AG09309 (cell line): ENCODE data around the gene FAM180B.
"Not testable (repeated sequence)": the region's sequence is repeated elsewhere in the genome, so short reads cannot be mapped to it uniquely, and the experiment has no call there.

Source experiments
- DNase-seq: peaks from one replicate; pipeline ENCODE4 v3.0.0-alpha.2; 2010; ENCODE audit warnings: low read depth
- H3K4me3 ChIP-seq: 2 replicates; pipeline ENCODE4 v1.5.1; 2011; ENCODE audit warnings: mild to moderate bottlenecking, low read depth, low read length, moderate library complexity; ENCODE audit not compliant: control insufficient read depth
- TF ChIP-seq, protein P1 (sequence below): IDR thresholded peaks from 2 replicates; pipeline ENCODE4 v1.5.1; 2011; ENCODE audit warnings: mild to moderate bottlenecking, low read depth, low read length, inconsistent platforms; ENCODE audit not compliant: insufficient read depth, control insufficient read depth; ENCODE audit errors: missing control alignments

FAM180B gene

DNA sequence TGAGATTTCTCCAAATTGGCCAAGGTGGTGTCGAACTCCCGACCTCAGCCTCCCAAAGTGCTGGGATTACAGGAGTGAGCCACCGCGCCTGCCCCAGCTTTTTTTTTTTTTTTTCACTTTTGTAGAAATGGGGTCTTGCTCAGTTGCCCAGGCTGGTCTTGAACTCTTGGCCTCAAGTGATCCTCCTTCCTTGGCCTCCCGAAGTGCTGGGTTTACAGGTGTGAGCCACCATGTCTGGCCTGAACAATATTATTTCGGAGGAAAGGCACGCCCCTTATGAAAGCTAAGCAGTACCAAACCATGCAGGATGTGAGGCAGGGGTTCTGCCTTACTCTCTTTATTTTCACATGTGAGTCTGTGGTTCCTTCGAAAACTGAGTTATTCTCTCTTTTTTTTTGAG is 39.8 kb downstream of the FAM180B start:
- DNase-seq = no peak
- H3K4me3 ChIP-seq = no peak overlapping the region
- TF ChIP-seq, protein P1, sequence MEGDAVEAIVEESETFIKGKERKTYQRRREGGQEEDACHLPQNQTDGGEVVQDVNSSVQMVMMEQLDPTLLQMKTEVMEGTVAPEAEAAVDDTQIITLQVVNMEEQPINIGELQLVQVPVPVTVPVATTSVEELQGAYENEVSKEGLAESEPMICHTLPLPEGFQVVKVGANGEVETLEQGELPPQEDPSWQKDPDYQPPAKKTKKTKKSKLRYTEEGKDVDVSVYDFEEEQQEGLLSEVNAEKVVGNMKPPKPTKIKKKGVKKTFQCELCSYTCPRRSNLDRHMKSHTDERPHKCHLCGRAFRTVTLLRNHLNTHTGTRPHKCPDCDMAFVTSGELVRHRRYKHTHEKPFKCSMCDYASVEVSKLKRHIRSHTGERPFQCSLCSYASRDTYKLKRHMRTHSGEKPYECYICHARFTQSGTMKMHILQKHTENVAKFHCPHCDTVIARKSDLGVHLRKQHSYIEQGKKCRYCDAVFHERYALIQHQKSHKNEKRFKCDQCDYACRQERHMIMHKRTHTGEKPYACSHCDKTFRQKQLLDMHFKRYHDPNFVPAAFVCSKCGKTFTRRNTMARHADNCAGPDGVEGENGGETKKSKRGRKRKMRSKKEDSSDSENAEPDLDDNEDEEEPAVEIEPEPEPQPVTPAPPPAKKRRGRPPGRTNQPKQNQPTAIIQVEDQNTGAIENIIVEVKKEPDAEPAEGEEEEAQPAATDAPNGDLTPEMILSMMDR = no peak

DNA sequence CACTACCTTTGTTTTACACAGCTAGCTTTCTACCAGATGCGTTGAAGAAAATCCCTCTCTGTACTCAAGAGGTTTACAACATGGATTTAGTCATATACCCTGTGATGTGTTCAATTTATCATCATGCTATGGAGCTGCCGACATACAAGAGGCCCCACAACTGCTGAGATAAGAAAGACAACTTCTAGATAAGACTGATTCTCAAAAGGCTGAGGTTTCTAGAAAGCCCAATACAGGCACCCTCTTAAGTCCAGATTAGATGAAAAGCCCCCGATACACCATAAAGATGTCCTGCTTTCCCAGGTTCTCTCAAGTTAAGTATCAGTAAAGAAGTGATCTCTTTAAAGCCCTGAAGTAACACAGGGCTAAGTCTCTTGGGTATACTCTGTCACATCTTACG is 41.5 kb downstream of the FAM180B start:
- H3K4me3 ChIP-seq = no peak overlapping the region
- DNase-seq = no peak
- TF ChIP-seq, protein P1 = no peak

DNA sequence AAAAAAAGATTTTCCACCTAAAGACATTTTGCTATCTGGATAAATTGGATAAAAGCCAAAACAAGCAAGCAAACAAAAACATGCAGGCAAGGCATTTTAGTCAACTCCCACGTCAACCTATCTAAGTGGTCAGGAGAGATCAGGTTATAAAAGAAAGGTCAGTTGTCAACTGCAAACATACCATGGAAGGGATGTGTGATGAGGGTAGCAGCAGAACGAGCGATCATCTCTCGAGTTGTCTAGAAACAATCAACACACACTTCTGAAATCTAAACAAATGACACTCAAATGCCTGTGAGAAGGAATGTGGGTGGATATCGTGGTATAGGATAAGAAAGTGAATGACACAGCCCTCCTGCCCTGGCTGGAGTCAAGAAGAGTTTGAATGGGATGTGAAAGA is 45.0 kb downstream of the FAM180B start:
- H3K4me3 ChIP-seq = no peak overlapping the region
- TF ChIP-seq, protein P1 = no peak
- DNase-seq = no peak

DNA sequence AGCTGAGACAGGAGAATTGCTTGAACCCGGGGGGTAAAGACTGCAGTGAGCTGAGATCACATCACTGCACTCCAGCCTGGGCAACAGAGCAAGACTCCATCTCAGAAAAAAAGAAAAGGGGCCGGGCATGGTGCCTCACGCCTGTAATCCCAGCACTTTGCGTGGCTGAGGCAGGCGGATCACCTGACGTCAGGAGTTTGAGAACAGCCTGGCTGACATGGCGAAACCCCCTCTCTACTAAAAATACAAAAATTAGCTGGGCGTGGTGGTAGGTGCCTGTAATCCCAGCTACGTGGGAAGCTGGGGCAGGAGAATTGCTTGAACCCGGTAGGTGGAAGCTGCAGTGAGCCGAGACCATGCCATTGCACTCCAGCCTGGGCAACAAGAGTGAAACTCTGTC is 49.9 kb downstream of the FAM180B start:
- DNase-seq, H3K4me3 ChIP-seq: not testable (repeated sequence)
